ENCODE measurements around the gene KRT71. TPM values are rescaled to one million over a fixed set of nuclear protein-coding genes. Genes with fewer than 3 reads are reported as not detected.

Gene KRT71
- total and polyA plus RNA-seq, 2 of the 8 experiments (the other 6 are each of a cell fraction or from before 2014, with no cell fraction given) = not detected

DNA sequence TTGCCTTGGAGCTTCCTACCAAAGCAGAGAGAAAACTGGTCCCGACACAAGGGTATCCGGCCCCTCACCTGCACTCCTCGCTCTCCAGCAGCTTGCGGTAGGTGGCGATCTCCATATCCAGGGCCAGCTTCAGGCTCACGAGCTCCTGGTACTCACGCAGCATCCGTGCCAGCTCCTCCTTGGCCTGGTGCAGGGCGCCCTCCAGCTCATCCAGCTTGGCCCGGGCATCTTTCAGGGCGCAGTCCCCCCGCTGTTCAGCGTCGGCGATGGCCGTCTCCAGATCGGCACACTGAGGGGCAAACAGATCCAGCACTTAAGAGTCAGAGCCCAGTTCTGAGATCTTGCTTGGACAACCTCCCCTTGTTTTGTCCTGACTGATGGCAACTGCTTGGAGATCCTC is 34.6 kb upstream of the KRT71 start:
- Histone ChIP-seq H3K79me2 (ENCODE audit: control insufficient read depth in 1 of 2, insufficient read depth in 2 of 2, low read length in 2 of 2) (no peaks in the 10 kb centered on the region), H3K4me3 (ENCODE audit: extremely low read depth in 1 of 4, insufficient read depth in 2 of 4, low read depth in 3 of 4, low read length in 4 of 4) (no peak overlapping the region), H3K9me3 (ENCODE audit: insufficient read depth in 2 of 2, low read depth in 1 of 2, low read length in 1 of 2) (peaks cover 20 to 24% of the 10 kb centered on the region in 2 experiments), H3K4me1 (replicated peaks in 1 of 4; ENCODE audit: control insufficient read depth in 3 of 4, insufficient read depth in 4 of 4, low read length in 3 of 4) (no peaks in the 10 kb centered on the region), H3K23me2 (ENCODE audit: low read depth, low read length) (no peaks in the 10 kb centered on the region), H4K5ac (ENCODE audit: insufficient read length, low read depth, low read length) (no peak overlapping the region), H3K23ac (ENCODE audit: insufficient read length) (no peak overlapping the region), H2BK20ac (ENCODE audit: low read length) (no peak overlapping the region), H3K4ac (replicated peaks; ENCODE audit: insufficient read length, low read depth, low read length) (no peak overlapping the region), H2BK5ac (ENCODE audit: low read depth, low read length) (no peak overlapping the region), H2AFZ (ENCODE audit: low read length) (no peak overlapping the region), H4K91ac (replicated peaks; ENCODE audit: insufficient read length, low read length) (no peak overlapping the region), H2BK15ac (ENCODE audit: low read length) (no peak overlapping the region), H2BK120ac (replicated peaks; ENCODE audit: low read depth, low read length) (no peak overlapping the region), H3K36me3 (ENCODE audit: control insufficient read depth in 2 of 4, insufficient read depth in 4 of 4, low read length in 3 of 4) (no peaks in the 10 kb centered on the region), H3K18ac (ENCODE audit: extremely low read depth, low read length) (no peak overlapping the region), H3K79me1 (ENCODE audit: low read depth, low read length) (no peaks in the 10 kb centered on the region), H2BK12ac (ENCODE audit: low read depth, low read length) (no peak overlapping the region), H4K20me1 (replicated peaks in 1 of 2; ENCODE audit: control insufficient read depth in 1 of 2, insufficient read depth in 2 of 2, low read length in 2 of 2) (no peaks in the 10 kb centered on the region), H4K8ac (ENCODE audit: extremely low read depth, insufficient read depth, low read length) (peak overlapping the region; percentile 69; the same call in 1 of the 2 replicates), H3K4me2 (ENCODE audit: insufficient read depth in 1 of 2, low read depth in 2 of 2, low read length in 2 of 2) (no peak overlapping the region), H3K56ac (replicated peaks; ENCODE audit: insufficient read length, low read depth, low read length) (no peak overlapping the region), H3K14ac (ENCODE audit: insufficient read length) (no peak overlapping the region), H3K27ac (ENCODE audit: low read depth, low read length) (no peak overlapping the region), H3K9ac (replicated peaks in 1 of 4; ENCODE audit: extremely low read depth in 1 of 4, low read depth in 3 of 4, low read length in 3 of 4) (no peak overlapping the region), H2AK5ac (ENCODE audit: low read depth, low read length) (no peak overlapping the region), H3K27me3 (replicated peaks in 1 of 4; ENCODE audit: control insufficient read depth in 3 of 4, extremely low read depth in 1 of 4, insufficient read depth in 3 of 4, low read length in 3 of 4) (no peaks in the 10 kb centered on the region; a peak in 1 of 7 replicates)
- no peak for TF ChIP-seq BRCA1 (IDR thresholded peaks at IDR 0.05; ENCODE audit: low read depth, low read length)
- no peak for TF ChIP-seq CBX8 (IDR thresholded peaks at IDR 0.05; ENCODE audit: borderline replicate concordance, low read depth, low read length)
- TF ChIP-seq ASH2L (IDR thresholded peaks at IDR 0.05; ENCODE audit: low read length) = no peak
- no peak for TF ChIP-seq KDM5A (IDR thresholded peaks at IDR 0.05; ENCODE audit: low read length)
- TF ChIP-seq RNF2 (IDR thresholded peaks at IDR 0.05; ENCODE audit: borderline replicate concordance, low read depth, low read length, missing control alignments, poor library complexity, severe bottlenecking) = no peak
- TF ChIP-seq EGR1 (IDR thresholded peaks at IDR 0.05; ENCODE audit: borderline replicate concordance, low read depth, low read length) = no peak
- no peak for TF ChIP-seq BACH1 (IDR thresholded peaks at IDR 0.05; ENCODE audit: low read length)
- peak; percentile 24 to 37; a peak in 3 of 4 replicates for TF ChIP-seq RAD21 (IDR thresholded peaks at IDR 0.05 in 1 of 2, conservative IDR thresholded peaks at IDR 0.05 in 1 of 2; ENCODE audit: low read depth in 2 of 2, low read length in 2 of 2)
- TF ChIP-seq, protein P1, sequence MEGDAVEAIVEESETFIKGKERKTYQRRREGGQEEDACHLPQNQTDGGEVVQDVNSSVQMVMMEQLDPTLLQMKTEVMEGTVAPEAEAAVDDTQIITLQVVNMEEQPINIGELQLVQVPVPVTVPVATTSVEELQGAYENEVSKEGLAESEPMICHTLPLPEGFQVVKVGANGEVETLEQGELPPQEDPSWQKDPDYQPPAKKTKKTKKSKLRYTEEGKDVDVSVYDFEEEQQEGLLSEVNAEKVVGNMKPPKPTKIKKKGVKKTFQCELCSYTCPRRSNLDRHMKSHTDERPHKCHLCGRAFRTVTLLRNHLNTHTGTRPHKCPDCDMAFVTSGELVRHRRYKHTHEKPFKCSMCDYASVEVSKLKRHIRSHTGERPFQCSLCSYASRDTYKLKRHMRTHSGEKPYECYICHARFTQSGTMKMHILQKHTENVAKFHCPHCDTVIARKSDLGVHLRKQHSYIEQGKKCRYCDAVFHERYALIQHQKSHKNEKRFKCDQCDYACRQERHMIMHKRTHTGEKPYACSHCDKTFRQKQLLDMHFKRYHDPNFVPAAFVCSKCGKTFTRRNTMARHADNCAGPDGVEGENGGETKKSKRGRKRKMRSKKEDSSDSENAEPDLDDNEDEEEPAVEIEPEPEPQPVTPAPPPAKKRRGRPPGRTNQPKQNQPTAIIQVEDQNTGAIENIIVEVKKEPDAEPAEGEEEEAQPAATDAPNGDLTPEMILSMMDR (IDR thresholded peaks at IDR 0.05; ENCODE audit: control extremely low read depth in 1 of 3, insufficient read depth in 1 of 3, low read depth in 1 of 3, low read length in 3 of 3) = peak; percentile 32 to 44 (median 43); a peak in 3 of 4 replicates
- 87% methylated on average over 13 of the region's 17 CpGs; no CpG with 5 or more reads in 1 of the 2 experiments for WGBS, 2 experiments (ENCODE audit: extremely low coverage in 1 of 2, insufficient coverage in 1 of 2, insufficient read length in 1 of 2, insufficient replicate concordance in 2 of 2, low coverage in 1 of 2, low lambda C conversion rate in 2 of 2, missing lambda C conversion rate in 1 of 2)
- ChIA-PET CTCF (ENCODE audit: partially characterized antibody) (interaction anchor here (0.6 to 23.2 kb wide), 16 partner anchors 9 to 447 kb away, joined by 3 to 502 read pairs (median 4); no protein-coding TSS in a partner anchor), POLR2A (ENCODE audit: partially characterized antibody) (no interaction called here)
- no peak for FAIRE-seq
- no peak for DNase-seq (ENCODE audit: low read depth in 1 of 2, low spot score in 2 of 2)

Measured in H1 (cell line).